ENCODE measurements around the gene DSTN. TPM values are rescaled to one million over a fixed set of nuclear protein-coding genes. Genes with fewer than 3 reads are reported as not detected.
A peak's percentile ranks its signal among the peaks of the same experiment; 100 is the strongest.

The DSTN gene
- total RNA-seq, 6 experiments from 2014 or later = 65.8 to 94.4 (median 86.9) TPM

DNA sequence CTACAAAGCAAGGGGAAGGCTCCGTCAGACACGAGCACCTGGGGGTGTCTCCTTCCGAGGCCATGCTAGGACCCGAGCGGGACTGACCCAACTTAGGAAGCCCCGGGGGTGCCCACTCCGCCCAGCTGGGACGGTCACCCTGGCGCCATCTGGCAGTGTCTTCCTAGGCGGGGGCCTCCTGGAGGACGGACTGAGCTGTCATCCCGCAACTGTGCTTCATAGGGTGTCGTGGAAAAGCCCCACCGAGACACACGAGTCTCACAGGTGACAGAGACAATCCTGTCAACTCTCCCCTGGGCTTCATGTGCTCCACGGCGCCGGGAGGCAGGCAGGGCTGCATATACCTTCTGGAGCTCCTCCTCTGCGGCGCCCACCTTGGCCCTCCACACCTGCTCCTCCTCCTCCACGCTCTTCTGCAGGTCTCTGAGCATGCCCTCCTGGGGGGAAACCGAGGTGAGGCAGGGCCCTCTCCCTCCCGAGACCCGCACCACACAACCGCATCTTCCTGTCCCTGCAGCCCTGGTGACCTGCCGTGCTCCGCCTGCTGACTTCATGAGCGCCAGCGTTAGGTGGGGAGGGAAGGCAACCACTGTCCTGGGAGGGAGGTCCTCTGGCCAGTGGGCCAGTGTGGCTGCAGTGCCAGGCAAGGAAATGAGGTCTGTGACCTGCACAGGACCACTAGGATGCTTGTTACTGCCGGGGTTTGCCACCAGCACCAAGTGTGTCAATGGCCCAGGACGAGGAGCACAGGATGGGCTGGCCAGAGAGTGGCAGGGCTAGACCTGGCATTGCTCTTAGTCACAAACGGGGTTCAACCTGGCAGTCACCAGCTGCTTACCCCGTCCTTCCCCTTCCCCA is 50.7 kb downstream of the DSTN start:
- intact Hi-C loops (cut with DNase I) = loop anchor here in 1 of 2 donors (10.0 kb wide), 1 partner anchor 284 kb away; no protein-coding TSS in a partner anchor
- Histone ChIP-seq H3K4me3 (no peak overlapping the region), H3K36me3 (peaks cover 0 to 100% (median 67%) of the 10 kb centered on the region in 4 donors), H3K27ac (no peak overlapping the region), H3K4me1 (no peaks in the 10 kb centered on the region), H3K27me3 (no peaks in the 10 kb centered on the region), H3K9me3 (no peaks in the 10 kb centered on the region)
- ATAC-seq (no peak), DNase-seq (peak in 2 of 3 donors; percentile 8 to 42)
- no peak for TF ChIP-seq POLR2A (IDR thresholded peaks at IDR 0.05)
- WGBS (ENCODE audit: insufficient coverage, low coverage, low lambda C conversion rate, missing lambda C conversion rate) = 93% methylated on average over 5 of the region's 33 CpGs

DNA sequence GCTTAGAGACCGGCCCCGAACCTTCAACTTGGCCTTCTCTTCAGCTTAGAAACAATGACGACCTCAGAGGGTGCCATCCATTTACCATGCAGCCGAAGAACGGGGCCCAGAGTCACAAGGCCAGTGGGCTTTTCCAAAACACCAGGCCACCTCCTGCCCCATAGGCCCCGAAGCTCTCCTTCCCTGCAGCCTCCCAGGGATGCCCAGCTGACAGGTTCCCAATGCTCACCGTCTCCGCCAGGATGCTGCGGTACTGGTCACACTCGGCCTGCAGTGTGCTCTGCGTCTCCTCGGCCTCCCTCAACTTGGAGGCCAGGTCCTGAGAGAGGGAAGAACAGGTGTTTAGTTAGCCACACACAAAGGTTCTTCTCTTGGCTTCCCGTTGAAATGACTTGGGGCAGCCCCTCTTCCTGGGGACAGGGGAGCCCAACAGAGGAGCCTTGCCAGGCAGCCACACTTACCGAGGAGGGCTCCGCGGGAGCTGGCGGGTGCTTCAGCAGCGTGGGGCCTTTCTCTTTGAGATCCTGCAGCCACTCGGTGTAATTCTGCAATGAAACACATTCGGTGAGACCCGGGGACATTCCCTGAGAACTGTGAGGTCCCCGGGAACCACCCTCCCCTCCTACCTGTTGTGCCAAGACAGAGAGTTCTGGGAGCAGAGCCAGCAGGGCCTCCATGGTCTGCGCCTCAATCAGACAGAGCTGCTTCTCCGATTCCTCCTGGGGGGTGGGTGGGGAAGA is 51.5 kb downstream of the DSTN start:
- peak in 1 of 3 donors; percentile 13 for DNase-seq

DNA sequence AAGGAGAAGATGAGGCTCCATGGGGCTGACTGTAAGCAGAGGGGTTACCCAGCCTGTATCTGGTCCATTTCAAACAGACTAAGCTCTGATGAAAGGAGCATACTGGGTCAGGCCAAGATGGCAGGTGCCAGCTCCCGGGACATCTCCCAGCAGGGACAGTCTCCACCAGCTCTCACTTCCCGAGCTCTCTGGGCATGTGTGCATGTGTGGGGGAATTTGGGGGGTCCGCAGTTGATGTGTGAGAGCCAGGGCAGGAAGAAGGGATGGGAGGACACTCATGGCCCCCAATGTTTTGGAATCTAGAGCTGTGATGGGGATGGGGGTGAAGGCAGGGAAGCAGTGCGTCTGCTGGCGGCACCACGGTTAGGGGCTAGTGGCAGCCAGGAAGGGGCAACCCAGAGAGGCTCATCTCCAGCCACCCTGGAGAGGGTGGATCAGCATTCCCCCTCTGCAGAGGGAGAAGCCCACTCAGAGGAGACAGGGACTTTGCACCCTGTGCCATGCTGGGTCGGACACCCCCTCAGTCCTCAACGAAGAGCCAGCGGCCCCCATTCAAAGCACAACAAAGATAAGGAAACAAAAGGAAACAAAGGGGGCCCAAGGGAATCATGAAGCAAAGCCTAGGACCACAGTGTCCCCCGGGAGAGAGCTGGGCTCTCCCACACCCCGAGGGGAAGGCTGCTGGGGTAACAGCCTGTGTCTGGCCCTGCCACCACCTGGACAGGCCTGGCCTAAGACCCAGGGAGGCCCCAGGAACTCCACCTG is 52.4 kb downstream of the DSTN start:
- peak in 1 of 3 donors; percentile 8 for DNase-seq
- intact Hi-C loops (cut with DNase I) = loop anchor here in 1 of 2 donors (10.0 kb wide), 1 partner anchor 283 kb away; no protein-coding TSS in a partner anchor
- no peak for ATAC-seq

More for the DNA sequence above, 51.5 kb downstream of the DSTN start:
- Histone ChIP-seq H3K27ac (no peak overlapping the region), H3K27me3 (no peaks in the 10 kb centered on the region), H3K4me1 (peaks cover 0 to 5% (median 0%) of the 10 kb centered on the region in 4 donors), H3K36me3 (peaks cover 0 to 97% (median 65%) of the 10 kb centered on the region in 4 donors), H3K9me3 (no peaks in the 10 kb centered on the region), H3K4me3 (no peak overlapping the region)
- WGBS (ENCODE audit: insufficient coverage, low coverage, low lambda C conversion rate, missing lambda C conversion rate) = 86% methylated on average over 6 of the region's 24 CpGs
- intact Hi-C loops (cut with DNase I) = loop anchor here in 1 of 2 donors (10.0 kb wide), 1 partner anchor 283 kb away; no protein-coding TSS in a partner anchor
- ATAC-seq = no peak
- TF ChIP-seq POLR2A (IDR thresholded peaks at IDR 0.05) = no peak
- TF ChIP-seq, protein P1, sequence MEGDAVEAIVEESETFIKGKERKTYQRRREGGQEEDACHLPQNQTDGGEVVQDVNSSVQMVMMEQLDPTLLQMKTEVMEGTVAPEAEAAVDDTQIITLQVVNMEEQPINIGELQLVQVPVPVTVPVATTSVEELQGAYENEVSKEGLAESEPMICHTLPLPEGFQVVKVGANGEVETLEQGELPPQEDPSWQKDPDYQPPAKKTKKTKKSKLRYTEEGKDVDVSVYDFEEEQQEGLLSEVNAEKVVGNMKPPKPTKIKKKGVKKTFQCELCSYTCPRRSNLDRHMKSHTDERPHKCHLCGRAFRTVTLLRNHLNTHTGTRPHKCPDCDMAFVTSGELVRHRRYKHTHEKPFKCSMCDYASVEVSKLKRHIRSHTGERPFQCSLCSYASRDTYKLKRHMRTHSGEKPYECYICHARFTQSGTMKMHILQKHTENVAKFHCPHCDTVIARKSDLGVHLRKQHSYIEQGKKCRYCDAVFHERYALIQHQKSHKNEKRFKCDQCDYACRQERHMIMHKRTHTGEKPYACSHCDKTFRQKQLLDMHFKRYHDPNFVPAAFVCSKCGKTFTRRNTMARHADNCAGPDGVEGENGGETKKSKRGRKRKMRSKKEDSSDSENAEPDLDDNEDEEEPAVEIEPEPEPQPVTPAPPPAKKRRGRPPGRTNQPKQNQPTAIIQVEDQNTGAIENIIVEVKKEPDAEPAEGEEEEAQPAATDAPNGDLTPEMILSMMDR (IDR thresholded peaks at IDR 0.05) = no peak

DNA sequence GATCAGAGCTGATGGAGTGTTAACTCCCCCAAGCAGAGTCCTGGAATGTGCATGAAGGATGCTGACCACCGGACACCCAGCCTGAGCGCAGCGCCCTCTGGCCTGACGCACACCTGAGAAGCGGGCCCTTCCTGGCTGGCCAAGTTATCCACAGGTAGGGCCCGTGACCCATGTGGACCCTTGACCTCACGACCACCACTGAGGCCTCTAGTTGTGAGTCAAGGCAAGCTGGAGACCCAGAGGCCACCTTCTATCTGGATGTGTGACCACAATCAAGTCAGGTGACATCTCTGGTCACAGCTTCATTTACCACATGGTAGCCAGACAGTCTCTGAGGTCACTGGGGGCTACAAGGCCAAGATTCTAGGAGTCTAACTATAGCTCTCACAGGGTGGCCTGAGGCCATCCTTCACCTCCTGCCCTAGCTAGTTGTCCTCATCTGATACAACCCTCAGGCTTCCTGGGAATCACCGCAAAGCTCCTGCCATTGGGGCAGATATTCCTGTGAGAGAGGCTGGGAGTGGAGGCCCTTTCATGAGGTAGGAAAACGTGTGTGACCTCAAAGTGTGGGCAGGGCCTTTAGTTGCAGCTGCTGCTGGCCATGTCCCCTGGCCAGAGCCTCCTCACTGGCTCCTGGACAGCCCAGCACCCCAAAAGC is 53.1 kb downstream of the DSTN start:
- H3K9me3 ChIP-seq = no peaks in the 10 kb centered on the region
- ATAC-seq (no peak), DNase-seq (peak; percentile 14 to 46 (median 33))
- H3K4me1 ChIP-seq = peaks cover 0 to 21% (median 4%) of the 10 kb centered on the region in 4 donors
- intact Hi-C loops (cut with DNase I) = loop anchor here in 1 of 2 donors (10.0 kb wide), 1 partner anchor 282 kb away; no protein-coding TSS in a partner anchor
- H3K36me3 ChIP-seq = peaks cover 0 to 97% (median 62%) of the 10 kb centered on the region in 4 donors
- no CpG with 5 or more reads among the region's 9 CpGs for WGBS (ENCODE audit: insufficient coverage, low coverage, low lambda C conversion rate, missing lambda C conversion rate)
- H3K27me3 ChIP-seq = no peaks in the 10 kb centered on the region
- no peak for TF ChIP-seq POLR2A (IDR thresholded peaks at IDR 0.05)
- TF ChIP-seq, protein P1 (IDR thresholded peaks at IDR 0.05) = no peak
- no peak overlapping the region for H3K27ac ChIP-seq
- no peak overlapping the region for H3K4me3 ChIP-seq

More for the DNA sequence above, 52.4 kb downstream of the DSTN start:
- Histone ChIP-seq H3K4me3 (no peak overlapping the region), H3K4me1 (peaks cover 0 to 14% (median 2%) of the 10 kb centered on the region in 4 donors), H3K9me3 (no peaks in the 10 kb centered on the region), H3K27me3 (no peaks in the 10 kb centered on the region), H3K27ac (no peak overlapping the region), H3K36me3 (peaks cover 0 to 97% (median 65%) of the 10 kb centered on the region in 4 donors)
- no peak for TF ChIP-seq POLR2A (IDR thresholded peaks at IDR 0.05)
- TF ChIP-seq, protein P1 (IDR thresholded peaks at IDR 0.05) = no peak
- 100% methylated on average over 2 of the region's 11 CpGs for WGBS (ENCODE audit: insufficient coverage, low coverage, low lambda C conversion rate, missing lambda C conversion rate)
